GM12873 (cell line): ENCODE results near the gene UTS2R.

ENCODE experiments used
- CTCF ChIP-seq: IDR thresholded peaks from 2 replicates; pipeline ENCODE4 v1.5.1; 2012; ENCODE audit warnings: low read depth, mild to moderate bottlenecking, moderate library complexity, low read length, control low read depth; ENCODE audit not compliant: insufficient read depth; ENCODE audit errors: missing control alignments

UTS2R gene

GRCh38 chr17:82396601-82397435 lies 25.3 kb downstream of the UTS2R start:
- no peak for TF ChIP-seq CTCF

GRCh38 chr17:82397449-82398335 lies 26.1 kb downstream of the UTS2R start:
- no peak for TF ChIP-seq CTCF

GRCh38 chr17:82399041-82399441 lies 27.5 kb downstream of the UTS2R start:
- TF ChIP-seq CTCF: no peak

GRCh38 chr17:82399601-82400101 lies 28.1 kb downstream of the UTS2R start:
- TF ChIP-seq CTCF: no peak

GRCh38 chr17:82400206-82400605 lies 28.6 kb downstream of the UTS2R start:
- no peak for TF ChIP-seq CTCF

- TF ChIP-seq CTCF: no peak
These were observed 29.3 kb downstream of the UTS2R start for GRCh38 chr17:82400830-82401229.

GRCh38 chr17:82402865-82403264 lies 31.3 kb downstream of the UTS2R start:
- TF ChIP-seq CTCF: no peak
